Lower lobe of right lung (tissue), 2 donors: ENCODE results near the gene CTF1. TPM values are rescaled to one million over a fixed set of nuclear protein-coding genes. Genes with fewer than 3 reads are reported as not detected.

Experiments used
- ATAC-seq, 2 donors: fragments of 200-7000 bp; cut with Tn5 transposase; one replicate each; pipeline ENCODE4 v1.9.1; 2020 to 2022; ENCODE audit warnings: mild to moderate bottlenecking in 2 of 2, moderate library complexity in 2 of 2
- DNase-seq: peaks from one replicate; pipeline ENCODE4 v3.0.0-alpha.2; 2020
- H3K27ac ChIP-seq: fragments of 200-600 bp; one replicate; pipeline ENCODE4 v1.8.0; 2022
- H3K27me3 ChIP-seq: fragments of 200-600 bp; one replicate; pipeline ENCODE4 v1.8.0; 2022; ENCODE audit warnings: low read depth
- H3K36me3 ChIP-seq: fragments of 200-600 bp; one replicate; pipeline ENCODE4 v1.8.0; 2022; ENCODE audit warnings: mild to moderate bottlenecking
- H3K4me1 ChIP-seq: fragments of 200-600 bp; one replicate; pipeline ENCODE4 v1.8.0; 2022
- H3K4me3 ChIP-seq: fragments of 200-600 bp; one replicate; pipeline ENCODE4 v1.8.0; 2022; ENCODE audit warnings: mild to moderate bottlenecking
- H3K9me3 ChIP-seq: fragments of 200-600 bp; one replicate; pipeline ENCODE4 v1.8.0; 2022
- intact Hi-C: fragments of 100-400 bp; cut with DNase I; formaldehyde crosslinking; loops from one replicate; pipeline ENCODE4 v1.11.0; 2022
- total RNA-seq: library from RNA; stranded (reverse); fragmentation: NEBNext Ultra II Directional; extraction: Animal tissue kit (Norgen Biotek cat#: 25700); gene quantifications from one replicate; pipeline ENCODE4 v1.2.1, GENCODE V29; 2021
- TF ChIP-seq, protein P1 (sequence below): fragments of 200-600 bp; IDR thresholded peaks from one replicate; pipeline ENCODE4 v1.8.0; 2022; ENCODE audit warnings: antibody characterized with exemption, mild to moderate bottlenecking
- donor health status: DM: no; HTN: yes; CAD: no; lungs with severe emphysema.

Gene CTF1
- total RNA-seq, 1 donor from 2014 or later = 10.3 TPM

DNA sequence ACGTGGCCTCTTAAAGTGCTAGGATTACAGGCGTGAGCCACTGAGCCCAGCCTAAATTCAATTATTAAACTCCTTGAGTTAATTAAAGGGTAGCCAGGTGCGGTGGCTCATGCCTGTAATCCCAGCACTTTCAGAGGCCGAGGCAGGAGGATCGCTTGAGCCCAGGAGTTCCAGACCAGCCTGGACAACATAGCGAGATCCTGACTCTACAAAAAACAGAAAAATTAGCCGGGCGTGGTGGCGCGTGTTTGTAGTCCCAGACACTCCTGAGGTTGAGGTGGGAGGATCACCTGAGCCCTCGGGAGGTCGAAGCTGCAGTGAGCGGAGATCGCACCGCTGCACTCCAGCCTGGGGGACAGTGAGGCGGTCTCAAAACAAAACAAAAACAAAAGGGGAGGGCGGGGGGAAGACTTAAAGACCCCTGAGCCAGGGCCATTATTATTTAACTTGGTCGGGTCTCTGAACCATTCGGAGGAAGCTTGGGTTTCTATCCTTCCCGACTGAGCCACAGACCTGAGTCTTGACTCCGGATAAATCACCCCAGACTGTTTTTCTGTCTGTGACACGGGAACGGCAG, 22.1 kb upstream of the CTF1 start:
- ATAC-seq (peak in 1 of 2 donors; percentile 3), DNase-seq (no peak)
- intact Hi-C loops = no loop called here
- H3K27me3 ChIP-seq = no peaks in the 10 kb centered on the region
- peak overlapping the region; percentile 83 for H3K4me3 ChIP-seq
- peaks cover 15% of the 10 kb centered on the region for H3K36me3 ChIP-seq
- peak overlapping the region; percentile 95 for H3K27ac ChIP-seq
- peaks cover 22% of the 10 kb centered on the region for H3K4me1 ChIP-seq
- TF ChIP-seq, protein P1, sequence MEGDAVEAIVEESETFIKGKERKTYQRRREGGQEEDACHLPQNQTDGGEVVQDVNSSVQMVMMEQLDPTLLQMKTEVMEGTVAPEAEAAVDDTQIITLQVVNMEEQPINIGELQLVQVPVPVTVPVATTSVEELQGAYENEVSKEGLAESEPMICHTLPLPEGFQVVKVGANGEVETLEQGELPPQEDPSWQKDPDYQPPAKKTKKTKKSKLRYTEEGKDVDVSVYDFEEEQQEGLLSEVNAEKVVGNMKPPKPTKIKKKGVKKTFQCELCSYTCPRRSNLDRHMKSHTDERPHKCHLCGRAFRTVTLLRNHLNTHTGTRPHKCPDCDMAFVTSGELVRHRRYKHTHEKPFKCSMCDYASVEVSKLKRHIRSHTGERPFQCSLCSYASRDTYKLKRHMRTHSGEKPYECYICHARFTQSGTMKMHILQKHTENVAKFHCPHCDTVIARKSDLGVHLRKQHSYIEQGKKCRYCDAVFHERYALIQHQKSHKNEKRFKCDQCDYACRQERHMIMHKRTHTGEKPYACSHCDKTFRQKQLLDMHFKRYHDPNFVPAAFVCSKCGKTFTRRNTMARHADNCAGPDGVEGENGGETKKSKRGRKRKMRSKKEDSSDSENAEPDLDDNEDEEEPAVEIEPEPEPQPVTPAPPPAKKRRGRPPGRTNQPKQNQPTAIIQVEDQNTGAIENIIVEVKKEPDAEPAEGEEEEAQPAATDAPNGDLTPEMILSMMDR = no peak
- no peaks in the 10 kb centered on the region for H3K9me3 ChIP-seq

DNA sequence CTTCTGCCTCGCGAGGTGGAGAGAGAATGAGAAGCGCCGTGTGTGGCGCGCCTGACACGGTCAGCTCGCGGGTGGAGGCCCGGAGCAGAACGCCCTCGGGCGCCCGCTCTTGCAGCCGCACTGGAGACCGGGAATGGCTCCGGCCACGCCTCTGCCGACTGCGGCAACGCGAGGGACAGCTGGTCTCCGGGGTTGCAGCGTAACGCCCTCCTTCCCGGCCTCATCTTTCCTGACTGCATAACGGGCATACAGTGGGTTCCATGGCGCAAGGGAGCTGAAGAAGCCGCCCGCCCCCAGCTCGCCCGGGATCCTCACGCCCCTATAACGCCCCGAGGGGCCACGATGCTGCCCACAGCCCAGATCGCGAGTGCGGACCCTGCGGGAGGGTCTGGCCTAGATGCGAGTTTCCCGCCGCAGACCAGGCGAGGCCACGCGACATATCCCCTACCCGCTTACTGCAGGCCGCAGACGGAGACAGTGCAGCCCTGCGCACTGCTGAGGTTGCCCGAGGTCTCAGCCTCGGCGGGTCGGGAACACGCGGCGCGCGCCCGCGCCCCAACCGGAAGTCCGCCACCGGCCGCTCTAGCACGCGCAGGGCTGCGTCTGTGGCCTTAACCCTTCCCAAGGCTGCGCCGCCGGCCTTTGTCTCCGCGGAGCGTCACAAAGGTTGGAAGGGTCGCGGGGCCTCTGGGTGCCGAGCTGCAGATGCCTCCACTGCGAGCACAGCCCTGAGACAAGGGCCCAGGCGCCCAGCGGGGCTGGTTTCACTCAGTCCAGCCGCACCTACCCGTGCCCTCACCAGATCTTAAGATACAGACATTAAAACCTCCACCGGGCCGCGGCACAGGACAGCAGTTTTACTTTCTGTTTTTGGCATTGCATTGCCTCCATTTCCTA, 21.3 kb upstream of the CTF1 start:
- Histone ChIP-seq H3K27ac (peak overlapping the region; percentile 95), H3K4me3 (peak overlapping the region; percentile 83), H3K27me3 (no peaks in the 10 kb centered on the region), H3K9me3 (no peaks in the 10 kb centered on the region), H3K4me1 (peaks cover 22% of the 10 kb centered on the region), H3K36me3 (peaks cover 18% of the 10 kb centered on the region)
- ATAC-seq (peak; percentile 99), DNase-seq (peak; percentile 96)
- TF ChIP-seq, protein P1 = no peak
- intact Hi-C loops = no loop called here

- peak overlapping the region; percentile 83 for H3K4me3 ChIP-seq
- peak overlapping the region; percentile 95 for H3K27ac ChIP-seq
- peaks cover 25% of the 10 kb centered on the region for H3K36me3 ChIP-seq
- no peaks in the 10 kb centered on the region for H3K27me3 ChIP-seq
- no peak for DNase-seq
- no peaks in the 10 kb centered on the region for H3K9me3 ChIP-seq
- intact Hi-C loops = no loop called here
- TF ChIP-seq, protein P1 = no peak
- peaks cover 22% of the 10 kb centered on the region for H3K4me1 ChIP-seq
- no peak for ATAC-seq
Observed at GRCh38 chr16:30875871-30876801, 20.3 kb upstream of the CTF1 start.

GRCh38 chr16:30876867-30877266, 19.5 kb upstream of the CTF1 start:
- H3K4me1 ChIP-seq = peaks cover 22% of the 10 kb centered on the region
- no peaks in the 10 kb centered on the region for H3K27me3 ChIP-seq
- peaks cover 25% of the 10 kb centered on the region for H3K36me3 ChIP-seq
- H3K9me3 ChIP-seq = no peaks in the 10 kb centered on the region
- intact Hi-C loops = no loop called here
- H3K27ac ChIP-seq = peak overlapping the region; percentile 95
- H3K4me3 ChIP-seq = peak overlapping the region; percentile 83
- ATAC-seq = no peak
- no peak for DNase-seq
- TF ChIP-seq, protein P1 = no peak
